ENCODE data around the gene RSPH9. TPM values are rescaled to one million over a fixed set of nuclear protein-coding genes. Genes with fewer than 3 reads are reported as not detected.

RSPH9 gene
- total RNA-seq, 1 experiment from 2014 or later, result not detected

DNA sequence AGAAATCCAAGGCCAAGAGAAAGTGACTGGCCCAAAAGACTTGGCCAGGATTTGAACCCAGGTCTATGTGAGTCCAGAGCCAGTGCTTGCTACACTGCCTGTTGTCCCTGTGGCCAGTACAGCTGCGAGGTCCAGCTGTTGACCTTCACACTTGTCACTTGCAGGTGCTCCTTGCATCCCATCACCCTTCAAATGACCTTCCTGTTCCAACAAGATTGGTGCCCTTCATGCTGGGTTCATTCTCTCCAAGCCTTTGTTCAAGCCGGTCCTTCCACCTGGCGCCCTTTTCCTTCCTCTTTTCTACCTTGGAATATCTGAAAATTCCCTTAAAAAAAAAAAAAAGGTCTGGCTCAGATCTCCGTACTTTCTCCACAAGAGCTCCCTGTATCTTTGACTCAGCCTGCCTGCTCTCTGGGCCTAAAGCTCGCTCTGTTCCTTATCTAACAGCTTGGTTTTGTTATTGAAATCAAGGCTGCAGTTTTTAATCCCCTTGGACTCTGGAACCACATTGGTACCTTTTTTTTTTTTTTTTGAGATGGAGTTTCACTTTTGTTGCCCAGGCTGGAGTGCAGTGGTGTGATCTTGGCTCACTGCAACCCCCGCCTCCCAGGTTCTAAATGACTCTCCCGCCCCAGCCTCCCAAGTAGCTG, 64.9 kb downstream of the RSPH9 start:
- H4K20me1 ChIP-seq (ENCODE audit: low read length), result no peaks in the 10 kb centered on the region
- H3K9me3 ChIP-seq (ENCODE audit: low read length), result no peaks in the 10 kb centered on the region
- H3F3A ChIP-seq (ENCODE audit: low read length, unreplicated experiment), result peaks cover 5% of the 10 kb centered on the region
- no peak for DNase-seq
- H3K9me2 ChIP-seq (replicated peaks; ENCODE audit: low read length), result no peaks in the 10 kb centered on the region
- H3K27me3 ChIP-seq (ENCODE audit: low read length), result no peaks in the 10 kb centered on the region
- no peak overlapping the region for H3K4me3 ChIP-seq (ENCODE audit: low read length)
- BruUV-seq (replicated peaks), result no TSS peak
- ATAC-seq, result no peak
- intact Hi-C loops (cut with micrococcal nuclease), result no loop called here
- H3K27ac ChIP-seq (ENCODE audit: low read length), result no peak overlapping the region
- no peaks in the 10 kb centered on the region for H3K79me2 ChIP-seq (ENCODE audit: low read length)
- H3K9ac ChIP-seq (ENCODE audit: low read length), result no peak overlapping the region
- ChIA-PET CTCF (interaction anchor here (0.6 kb wide), 1 partner anchor 62 kb away, joined by 4 read pairs; no protein-coding TSS in a partner anchor), POLR2A (ENCODE audit: unreplicated experiment) (no interaction called here)
- peaks cover 13% of the 10 kb centered on the region for H3K4me1 ChIP-seq (ENCODE audit: insufficient read depth, low read length)
- TF ChIP-seq, protein P1, sequence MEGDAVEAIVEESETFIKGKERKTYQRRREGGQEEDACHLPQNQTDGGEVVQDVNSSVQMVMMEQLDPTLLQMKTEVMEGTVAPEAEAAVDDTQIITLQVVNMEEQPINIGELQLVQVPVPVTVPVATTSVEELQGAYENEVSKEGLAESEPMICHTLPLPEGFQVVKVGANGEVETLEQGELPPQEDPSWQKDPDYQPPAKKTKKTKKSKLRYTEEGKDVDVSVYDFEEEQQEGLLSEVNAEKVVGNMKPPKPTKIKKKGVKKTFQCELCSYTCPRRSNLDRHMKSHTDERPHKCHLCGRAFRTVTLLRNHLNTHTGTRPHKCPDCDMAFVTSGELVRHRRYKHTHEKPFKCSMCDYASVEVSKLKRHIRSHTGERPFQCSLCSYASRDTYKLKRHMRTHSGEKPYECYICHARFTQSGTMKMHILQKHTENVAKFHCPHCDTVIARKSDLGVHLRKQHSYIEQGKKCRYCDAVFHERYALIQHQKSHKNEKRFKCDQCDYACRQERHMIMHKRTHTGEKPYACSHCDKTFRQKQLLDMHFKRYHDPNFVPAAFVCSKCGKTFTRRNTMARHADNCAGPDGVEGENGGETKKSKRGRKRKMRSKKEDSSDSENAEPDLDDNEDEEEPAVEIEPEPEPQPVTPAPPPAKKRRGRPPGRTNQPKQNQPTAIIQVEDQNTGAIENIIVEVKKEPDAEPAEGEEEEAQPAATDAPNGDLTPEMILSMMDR (conservative IDR thresholded peaks at IDR 0.05; ENCODE audit: low read depth, low read length), result no peak
- TF ChIP-seq EZH2 (IDR thresholded peaks at IDR 0.05; ENCODE audit: low read length, unreplicated experiment) (no peak), EZH2phosphoT487 (IDR thresholded peaks at IDR 0.05; ENCODE audit: borderline replicate concordance, low read length) (no peak)
- no peaks in the 10 kb centered on the region for H3K36me3 ChIP-seq (ENCODE audit: low read depth, low read length)
- H2AFZ ChIP-seq (ENCODE audit: low read length), result no peak overlapping the region
- no peak overlapping the region for H3K4me2 ChIP-seq (ENCODE audit: low read length)

DNA sequence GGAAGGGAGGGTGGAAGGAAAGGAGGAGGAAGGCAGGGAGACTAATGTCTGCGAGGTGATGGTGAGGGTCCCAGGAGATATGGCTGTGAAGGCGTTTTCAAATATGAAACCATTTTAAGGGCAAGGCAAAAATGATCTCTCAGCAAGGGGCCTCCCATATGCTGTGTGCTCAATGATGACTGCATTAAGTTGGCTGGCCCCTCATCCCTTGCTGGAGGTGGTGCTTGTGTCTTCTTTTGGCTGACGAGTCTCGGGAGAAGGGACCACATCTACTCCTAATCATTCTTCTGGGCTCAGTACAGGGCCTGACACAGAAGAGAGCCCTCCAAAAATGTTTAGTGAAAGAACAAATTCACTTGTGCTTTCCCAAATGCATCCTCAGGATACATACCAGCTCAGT, 65.7 kb downstream of the RSPH9 start:
- DNase-seq (no peak), ATAC-seq (no peak)
- Histone ChIP-seq H3K9ac (ENCODE audit: low read length) (no peak overlapping the region), H3K27ac (ENCODE audit: low read length) (no peak overlapping the region), H3K27me3 (ENCODE audit: low read length) (no peaks in the 10 kb centered on the region), H3K9me2 (replicated peaks; ENCODE audit: low read length) (no peaks in the 10 kb centered on the region), H3F3A (ENCODE audit: low read length, unreplicated experiment) (peaks cover 1% of the 10 kb centered on the region), H3K9me3 (ENCODE audit: low read length) (no peaks in the 10 kb centered on the region), H4K20me1 (ENCODE audit: low read length) (no peaks in the 10 kb centered on the region), H3K79me2 (ENCODE audit: low read length) (no peaks in the 10 kb centered on the region), H3K4me3 (ENCODE audit: low read length) (no peak overlapping the region), H2AFZ (ENCODE audit: low read length) (no peak overlapping the region), H3K36me3 (ENCODE audit: low read depth, low read length) (no peaks in the 10 kb centered on the region), H3K4me1 (ENCODE audit: insufficient read depth, low read length) (peaks cover 7% of the 10 kb centered on the region), H3K4me2 (ENCODE audit: low read length) (no peak overlapping the region)
- BruUV-seq (replicated peaks), result no TSS peak
- no peak for TF ChIP-seq EZH2phosphoT487 (IDR thresholded peaks at IDR 0.05; ENCODE audit: borderline replicate concordance, low read length)
- no peak for TF ChIP-seq EZH2 (IDR thresholded peaks at IDR 0.05; ENCODE audit: low read length, unreplicated experiment)
- TF ChIP-seq, protein P1 (conservative IDR thresholded peaks at IDR 0.05; ENCODE audit: low read depth, low read length), result no peak
- ChIA-PET CTCF (no interaction called here), POLR2A (ENCODE audit: unreplicated experiment) (no interaction called here)
- intact Hi-C loops (cut with micrococcal nuclease), result no loop called here

DNA sequence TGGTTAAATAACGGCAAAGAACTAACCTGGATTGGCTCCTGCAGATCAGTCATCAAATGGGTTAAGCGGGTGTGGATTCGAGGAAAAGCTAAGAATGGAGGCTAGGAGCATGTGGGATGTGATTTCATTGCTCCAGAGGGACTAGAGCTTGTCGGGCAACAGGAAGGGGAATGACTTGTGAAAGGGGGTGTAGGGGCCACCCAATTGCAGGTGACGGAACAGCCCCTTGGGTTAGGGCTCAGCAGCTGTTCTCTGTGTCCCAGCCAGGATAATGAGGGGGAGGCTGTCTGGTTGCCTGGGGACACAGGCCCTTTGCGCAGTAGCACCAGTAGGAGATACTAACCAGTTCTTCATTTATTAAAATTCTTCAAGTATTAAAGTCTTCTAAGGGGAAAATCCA, 67.7 kb downstream of the RSPH9 start:
- TF ChIP-seq, protein P1 (conservative IDR thresholded peaks at IDR 0.05; ENCODE audit: low read depth, low read length), result no peak
- TF ChIP-seq EZH2 (IDR thresholded peaks at IDR 0.05; ENCODE audit: low read length, unreplicated experiment) (no peak), EZH2phosphoT487 (IDR thresholded peaks at IDR 0.05; ENCODE audit: borderline replicate concordance, low read length) (no peak)

More for the DNA sequence above, 67.7 kb downstream of the RSPH9 start:
- Histone ChIP-seq H4K20me1 (ENCODE audit: low read length) (no peaks in the 10 kb centered on the region), H3K27me3 (ENCODE audit: low read length) (no peaks in the 10 kb centered on the region), H3K4me1 (ENCODE audit: insufficient read depth, low read length) (no peaks in the 10 kb centered on the region), H3K4me2 (ENCODE audit: low read length) (no peak overlapping the region), H3K4me3 (ENCODE audit: low read length) (no peak overlapping the region), H3K79me2 (ENCODE audit: low read length) (no peaks in the 10 kb centered on the region), H2AFZ (ENCODE audit: low read length) (no peak overlapping the region), H3K9me2 (replicated peaks; ENCODE audit: low read length) (no peaks in the 10 kb centered on the region), H3F3A (ENCODE audit: low read length, unreplicated experiment) (no peaks in the 10 kb centered on the region), H3K9ac (ENCODE audit: low read length) (no peak overlapping the region), H3K36me3 (ENCODE audit: low read depth, low read length) (no peaks in the 10 kb centered on the region), H3K27ac (ENCODE audit: low read length) (no peak overlapping the region), H3K9me3 (ENCODE audit: low read length) (no peaks in the 10 kb centered on the region)
- ChIA-PET POLR2A (ENCODE audit: unreplicated experiment) (no interaction called here), CTCF (no interaction called here)
- intact Hi-C loops (cut with micrococcal nuclease), result no loop called here
- no TSS peak for BruUV-seq (replicated peaks)
- no peak for DNase-seq
- ATAC-seq, result no peak

Measured in PC-3 (cell line).